PFSK-1 (cell line): Measurements from ENCODE around the gene PRRT4.

ENCODE experiments used
- POLR2AphosphoS5 ChIP-seq: IDR thresholded peaks from 2 replicates; pipeline ENCODE4 v1.6.1; 2012; ENCODE audit warnings: low read depth, mild to moderate bottlenecking, control low read depth, low read length, moderate library complexity
- SIN3A ChIP-seq: IDR thresholded peaks from 2 replicates; pipeline ENCODE4 v1.6.1; 2012; ENCODE audit warnings: mild to moderate bottlenecking, low read length, moderate library complexity, borderline replicate concordance; ENCODE audit not compliant: insufficient read depth
- TAF1 ChIP-seq: IDR thresholded peaks from 2 replicates; pipeline ENCODE4 v1.6.1; 2012; ENCODE audit warnings: low read length, control low read depth, borderline replicate concordance; ENCODE audit not compliant: insufficient read depth
- TF ChIP-seq, protein P1 (sequence below), 2 experiments: IDR thresholded peaks; 2 replicates each; pipeline versions ENCODE4 v1.6.1 to v1.8.0; 2011 to 2012; ENCODE audit warnings: low read depth in 2 of 2, low read length in 2 of 2, control low read depth in 1 of 2, inconsistent platforms in 1 of 2, mild to moderate bottlenecking in 1 of 2, moderate library complexity in 1 of 2; ENCODE audit not compliant: insufficient read depth in 1 of 2

DNA sequence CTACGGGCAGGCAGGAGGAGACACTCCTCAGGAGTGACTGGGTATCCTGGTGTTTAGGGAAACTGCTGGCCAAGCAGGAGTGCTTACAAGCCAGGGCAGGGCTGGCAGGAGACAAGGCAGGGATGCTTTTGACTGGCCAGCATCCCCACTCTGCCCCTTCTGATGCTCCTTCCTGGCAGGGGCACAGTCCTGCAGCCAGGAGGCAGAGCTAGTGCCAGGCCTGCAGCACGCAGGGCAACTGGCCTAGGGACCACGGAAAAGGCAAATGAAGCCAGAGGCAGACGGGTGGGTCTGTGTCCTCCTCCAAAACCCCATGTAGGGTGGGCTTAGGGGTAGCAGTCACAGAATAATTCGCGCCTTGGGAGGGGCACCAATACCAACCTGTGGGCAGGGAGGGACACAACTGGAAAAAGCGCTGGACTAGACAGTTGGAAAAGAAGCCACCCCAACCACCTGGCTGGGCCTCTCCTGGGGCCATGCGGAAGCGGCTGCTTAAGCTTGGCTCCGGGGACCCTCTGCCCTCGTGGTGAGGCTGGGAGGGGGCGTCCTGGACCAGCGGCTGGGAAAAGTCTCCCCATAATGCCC, 43.5 kb upstream of the PRRT4 start:
- no peak for TF ChIP-seq SIN3A
- no peak for TF ChIP-seq POLR2AphosphoS5
- no peak for TF ChIP-seq TAF1
- TF ChIP-seq, protein P1, sequence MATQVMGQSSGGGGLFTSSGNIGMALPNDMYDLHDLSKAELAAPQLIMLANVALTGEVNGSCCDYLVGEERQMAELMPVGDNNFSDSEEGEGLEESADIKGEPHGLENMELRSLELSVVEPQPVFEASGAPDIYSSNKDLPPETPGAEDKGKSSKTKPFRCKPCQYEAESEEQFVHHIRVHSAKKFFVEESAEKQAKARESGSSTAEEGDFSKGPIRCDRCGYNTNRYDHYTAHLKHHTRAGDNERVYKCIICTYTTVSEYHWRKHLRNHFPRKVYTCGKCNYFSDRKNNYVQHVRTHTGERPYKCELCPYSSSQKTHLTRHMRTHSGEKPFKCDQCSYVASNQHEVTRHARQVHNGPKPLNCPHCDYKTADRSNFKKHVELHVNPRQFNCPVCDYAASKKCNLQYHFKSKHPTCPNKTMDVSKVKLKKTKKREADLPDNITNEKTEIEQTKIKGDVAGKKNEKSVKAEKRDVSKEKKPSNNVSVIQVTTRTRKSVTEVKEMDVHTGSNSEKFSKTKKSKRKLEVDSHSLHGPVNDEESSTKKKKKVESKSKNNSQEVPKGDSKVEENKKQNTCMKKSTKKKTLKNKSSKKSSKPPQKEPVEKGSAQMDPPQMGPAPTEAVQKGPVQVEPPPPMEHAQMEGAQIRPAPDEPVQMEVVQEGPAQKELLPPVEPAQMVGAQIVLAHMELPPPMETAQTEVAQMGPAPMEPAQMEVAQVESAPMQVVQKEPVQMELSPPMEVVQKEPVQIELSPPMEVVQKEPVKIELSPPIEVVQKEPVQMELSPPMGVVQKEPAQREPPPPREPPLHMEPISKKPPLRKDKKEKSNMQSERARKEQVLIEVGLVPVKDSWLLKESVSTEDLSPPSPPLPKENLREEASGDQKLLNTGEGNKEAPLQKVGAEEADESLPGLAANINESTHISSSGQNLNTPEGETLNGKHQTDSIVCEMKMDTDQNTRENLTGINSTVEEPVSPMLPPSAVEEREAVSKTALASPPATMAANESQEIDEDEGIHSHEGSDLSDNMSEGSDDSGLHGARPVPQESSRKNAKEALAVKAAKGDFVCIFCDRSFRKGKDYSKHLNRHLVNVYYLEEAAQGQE (IDR thresholded peaks at IDR 0.05; ENCODE audit: insufficient read depth in 1 of 2, low read depth in 2 of 2, low read length in 2 of 2) = no peak
